LoVo (cell line): ENCODE measurements around the gene ZNF750.

Source experiments
- DNase-seq: peaks from one replicate; pipeline ENCODE4 v3.0.0-alpha.2; 2016; ENCODE audit warnings: low spot score

ZNF750 gene

DNA sequence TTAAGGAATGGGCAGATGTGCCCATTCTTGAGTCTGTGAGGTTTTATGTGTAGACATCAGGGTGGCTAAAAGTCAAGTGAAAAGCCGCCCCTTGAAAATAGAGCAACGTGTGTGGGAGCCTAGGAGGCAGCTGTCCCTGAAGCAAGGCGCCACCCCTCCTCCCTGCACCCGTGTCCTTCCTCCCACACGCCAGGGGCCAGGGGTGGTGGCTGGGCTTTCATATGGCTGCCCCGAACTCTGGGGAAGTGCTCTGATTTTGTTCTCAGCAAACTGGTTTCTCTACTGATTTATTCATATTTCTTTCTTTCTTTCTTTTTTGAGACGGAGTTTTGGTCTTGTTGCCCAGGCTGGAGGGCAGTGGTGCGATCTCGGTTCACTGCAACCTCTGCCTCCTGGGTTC lies 4.7 kb downstream of the ZNF750 start:
- DNase-seq = no peak

DNA sequence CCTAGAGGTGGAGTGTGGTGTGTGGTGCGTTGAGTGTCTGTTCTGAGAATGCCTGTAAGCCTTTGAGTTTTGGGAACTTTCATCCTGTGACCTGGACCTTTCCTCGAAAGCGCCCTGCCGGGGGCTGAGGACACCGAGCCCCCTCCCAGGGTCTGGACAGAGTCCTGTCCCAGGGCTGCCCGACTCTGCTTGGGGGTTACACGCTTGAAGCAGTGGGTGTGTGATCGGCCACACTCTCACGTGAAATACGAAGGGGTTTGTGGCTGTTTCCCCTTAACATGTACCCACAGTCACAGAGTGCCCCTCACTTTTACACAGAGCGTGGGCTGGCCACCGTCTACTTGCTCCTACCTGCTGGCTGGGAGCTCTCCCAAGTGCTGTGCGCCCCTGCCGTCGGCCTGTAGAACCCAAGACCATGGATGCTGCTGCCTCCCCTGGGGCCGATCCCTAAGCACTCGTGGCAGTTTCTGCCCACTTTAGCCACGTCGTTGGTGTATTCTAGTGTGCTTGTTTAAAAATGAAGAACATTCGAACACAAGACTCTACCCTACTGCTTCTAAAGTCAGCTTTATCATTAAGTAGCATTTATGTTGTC lies 6.8 kb downstream of the ZNF750 start:
- DNase-seq = no peak

GRCh38 chr17:82832411-82832810 lies 7.4 kb downstream of the ZNF750 start:
- DNase-seq = no peak

- DNase-seq = no peak
Measured at GRCh38 chr17:82831818-82832200, 8.0 kb downstream of the ZNF750 start.

GRCh38 chr17:82831041-82831817 lies 8.6 kb downstream of the ZNF750 start:
- no peak for DNase-seq

DNA sequence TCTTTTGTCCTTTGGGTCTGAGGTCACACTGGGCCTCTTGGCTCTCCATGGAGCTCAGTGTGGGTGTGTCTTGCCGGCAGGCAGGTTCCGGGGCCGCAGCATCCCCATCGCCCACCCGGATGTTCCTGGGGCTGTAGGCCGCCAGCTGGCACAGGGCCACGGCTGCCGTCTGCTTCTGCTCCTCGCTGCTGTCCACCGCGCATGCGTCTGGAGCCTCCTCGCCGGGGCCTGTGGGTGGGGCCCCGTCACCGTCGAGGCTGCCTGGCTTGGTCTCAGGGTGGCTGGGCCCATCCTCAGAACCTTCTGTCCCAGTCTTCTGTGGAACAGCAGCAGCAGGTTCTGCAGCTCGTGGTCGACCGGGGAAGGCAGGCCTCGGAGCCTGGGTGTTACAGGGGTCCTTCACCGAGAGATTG lies 9.6 kb downstream of the ZNF750 start:
- no peak for DNase-seq

- DNase-seq = no peak
Measured at GRCh38 chr17:82828875-82829487, 10.8 kb downstream of the ZNF750 start.

DNA sequence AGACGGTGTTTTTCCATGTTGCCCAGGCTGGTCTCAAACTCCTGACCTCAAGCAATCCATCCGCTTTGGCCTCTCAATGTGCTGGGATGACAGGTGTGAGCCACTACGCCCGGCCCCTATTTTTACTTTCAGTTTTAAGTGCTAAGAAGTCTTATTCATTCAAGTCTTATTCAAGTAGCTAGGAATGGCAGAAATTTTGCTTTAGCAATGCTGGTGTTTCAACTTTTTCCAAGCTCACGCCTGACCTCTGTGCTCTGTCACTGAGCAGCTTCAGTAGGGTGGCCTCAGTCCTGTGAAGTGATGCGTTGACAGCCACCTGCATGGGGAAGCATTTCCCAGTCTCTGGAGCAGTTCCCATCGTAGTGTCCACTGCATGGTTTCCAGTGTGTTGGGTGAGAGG lies 12.9 kb downstream of the ZNF750 start:
- DNase-seq = no peak

- no peak for DNase-seq
Measured at GRCh38 chr17:82826211-82826610, 13.6 kb downstream of the ZNF750 start.

- no peak for DNase-seq
Measured at GRCh38 chr17:82825540-82826124, 14.2 kb downstream of the ZNF750 start.

- no peak for DNase-seq
Measured at GRCh38 chr17:82823004-82823403, 16.8 kb downstream of the ZNF750 start.

GRCh38 chr17:82822281-82822680 lies 17.5 kb downstream of the ZNF750 start:
- DNase-seq = no peak

GRCh38 chr17:82821554-82821953 lies 18.3 kb downstream of the ZNF750 start:
- DNase-seq = no peak

- DNase-seq = no peak
Measured at GRCh38 chr17:82820278-82821251, 19.3 kb downstream of the ZNF750 start.

GRCh38 chr17:82817947-82818346 lies 21.9 kb downstream of the ZNF750 start:
- DNase-seq = no peak

- DNase-seq = no peak
Measured at GRCh38 chr17:82816358-82816757, 23.5 kb downstream of the ZNF750 start.

GRCh38 chr17:82815790-82816305 lies 24.0 kb downstream of the ZNF750 start:
- DNase-seq = no peak

DNA sequence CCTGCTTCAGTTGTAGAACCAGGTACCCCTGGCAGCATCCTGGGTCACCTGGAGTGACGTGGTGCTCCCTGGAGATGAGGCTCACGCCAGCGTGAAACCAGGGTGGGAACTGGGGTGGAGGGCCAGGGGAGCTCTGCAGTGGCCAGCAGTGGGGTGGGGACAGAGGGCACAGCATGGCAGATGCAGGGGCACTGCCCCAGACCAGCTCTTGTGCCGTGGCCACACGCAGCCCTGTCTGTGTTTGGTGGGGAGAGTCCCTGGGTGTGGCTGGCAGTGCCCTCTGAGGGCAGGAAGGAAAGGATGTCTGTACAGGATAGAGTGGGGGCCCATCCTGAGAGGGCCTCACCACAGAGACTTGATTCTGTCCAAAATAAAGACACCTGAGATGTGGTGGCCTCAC lies 24.5 kb downstream of the ZNF750 start:
- DNase-seq = no peak

- DNase-seq = no peak
Measured at GRCh38 chr17:82814834-82815233, 25.0 kb downstream of the ZNF750 start.

GRCh38 chr17:82813299-82814051 lies 26.3 kb downstream of the ZNF750 start:
- no peak for DNase-seq

- DNase-seq = no peak
Measured at GRCh38 chr17:82812601-82813000, 27.2 kb downstream of the ZNF750 start.
